SK-N-SH treated with all-trans-retinoic acid at 6 μM for 48 hours (cell line): ENCODE measurements around the gene PAX3.

Source experiments
- ATAC-seq: fragments of 200-7000 bp; cut with Tn5 transposase; 3 replicates; pipeline ENCODE4 v1.9.1; 2020; ENCODE audit warnings: mild to moderate bottlenecking, moderate library complexity
- ARNTL ChIP-seq: fragments of 450-650 bp; formaldehyde crosslinking; IDR thresholded peaks from 2 replicates; pipeline ENCODE4 v1.5.0; 2020; ENCODE audit warnings: low read depth, mild to moderate bottlenecking, moderate library complexity, borderline replicate concordance
- BACH2 ChIP-seq: fragments of 250-450 bp; sonication (Bioruptor Pico); IDR thresholded peaks from 2 replicates; pipeline ENCODE4 v1.9.0; 2021; ENCODE audit warnings: mild to moderate bottlenecking, borderline replicate concordance
- CSDC2 ChIP-seq: fragments of 250-450 bp; sonication (Bioruptor Pico); IDR thresholded peaks from 2 replicates; pipeline ENCODE4 v1.5.0; 2020; ENCODE audit warnings: mild to moderate bottlenecking, moderate library complexity
- ESRRG ChIP-seq: fragments of 250-450 bp; sonication (Bioruptor Pico); IDR thresholded peaks from 2 replicates; pipeline ENCODE4 v1.6.1; 2021; ENCODE audit warnings: mild to moderate bottlenecking
- GLIS3 ChIP-seq: fragments of 250-450 bp; sonication (Bioruptor Pico); IDR thresholded peaks from 2 replicates; pipeline ENCODE4 v1.5.0; 2020; ENCODE audit warnings: mild to moderate bottlenecking, moderate library complexity
- ISL1 ChIP-seq: fragments of 250-450 bp; sonication (Bioruptor Pico); IDR thresholded peaks from 2 replicates; pipeline ENCODE4 v2.1.2; 2022; ENCODE audit warnings: mild to moderate bottlenecking, moderate library complexity
- OSR1 ChIP-seq: fragments of 250-450 bp; sonication (Bioruptor Pico); IDR thresholded peaks from 2 replicates; pipeline ENCODE4 v1.8.0; 2022; ENCODE audit warnings: moderate library complexity, mild to moderate bottlenecking, inconsistent platforms
- PATZ1 ChIP-seq: fragments of 250-450 bp; sonication (Bioruptor Pico); IDR thresholded peaks from 2 replicates; pipeline ENCODE4 v1.8.0; 2020; ENCODE audit warnings: mild to moderate bottlenecking, moderate library complexity, borderline replicate concordance
- POU6F1 ChIP-seq: fragments of 250-450 bp; sonication (Bioruptor Pico); IDR thresholded peaks from 2 replicates; pipeline ENCODE4 v1.8.0; 2021; ENCODE audit warnings: low read depth, mild to moderate bottlenecking, moderate library complexity, borderline replicate concordance
- PPARA ChIP-seq: fragments of 250-450 bp; sonication (Bioruptor Pico); IDR thresholded peaks from 2 replicates; pipeline ENCODE4 v1.5.0; 2020; ENCODE audit warnings: mild to moderate bottlenecking, borderline replicate concordance
- RARB ChIP-seq: fragments of 250-450 bp; sonication (Bioruptor Pico); IDR thresholded peaks from 2 replicates; pipeline ENCODE4 v1.8.0; 2021; ENCODE audit warnings: mild to moderate bottlenecking, moderate library complexity
- SNAI2 ChIP-seq: fragments of 250-450 bp; sonication (Bioruptor Pico); IDR thresholded peaks from 2 replicates; pipeline ENCODE4 v1.5.0; 2020; ENCODE audit warnings: mild to moderate bottlenecking, moderate library complexity
- TCF4 ChIP-seq: fragments of 250-450 bp; sonication (Bioruptor Pico); IDR thresholded peaks from 2 replicates; pipeline ENCODE4 v1.8.0; 2021; ENCODE audit warnings: mild to moderate bottlenecking, moderate library complexity, borderline replicate concordance
- TOX ChIP-seq: fragments of 250-450 bp; sonication (Bioruptor Pico); IDR thresholded peaks from 2 replicates; pipeline ENCODE4 v1.8.0; 2021; ENCODE audit warnings: mild to moderate bottlenecking, moderate library complexity, borderline replicate concordance
- ZC3H10 ChIP-seq: fragments of 250-450 bp; sonication (Bioruptor Pico); IDR thresholded peaks from 2 replicates; pipeline ENCODE4 v1.5.1; 2021; ENCODE audit warnings: mild to moderate bottlenecking, moderate library complexity
- ZFP3 ChIP-seq: fragments of 250-450 bp; sonication (Bioruptor Pico); IDR thresholded peaks from 2 replicates; pipeline ENCODE4 v1.5.0; 2020; ENCODE audit warnings: mild to moderate bottlenecking, moderate library complexity
- ZFP30 ChIP-seq: fragments of 450-650 bp; formaldehyde crosslinking; IDR thresholded peaks from 2 replicates; pipeline ENCODE4 v1.5.0; 2022; ENCODE audit warnings: mild to moderate bottlenecking, moderate library complexity
- ZNF565 ChIP-seq: fragments of 450-650 bp; formaldehyde crosslinking; conservative IDR thresholded peaks from 2 replicates; pipeline ENCODE4 v1.5.0; 2020; ENCODE audit warnings: low read depth, mild to moderate bottlenecking, moderate library complexity
- ZNF70 ChIP-seq: fragments of 450-650 bp; formaldehyde crosslinking; IDR thresholded peaks from 2 replicates; pipeline ENCODE4 v1.5.0; 2020; ENCODE audit warnings: mild to moderate bottlenecking, moderate library complexity
- ZNF8 ChIP-seq: fragments of 450-650 bp; formaldehyde crosslinking; IDR thresholded peaks from 2 replicates; pipeline ENCODE4 v1.5.0; 2020; ENCODE audit warnings: mild to moderate bottlenecking, moderate library complexity
- TF ChIP-seq, protein P1 (sequence below): fragments of 250-450 bp; sonication (Bioruptor Pico); IDR thresholded peaks from 2 replicates; pipeline ENCODE4 v1.5.1; 2020; ENCODE audit warnings: low read depth, mild to moderate bottlenecking, moderate library complexity
- TF ChIP-seq, protein P2 (sequence below): fragments of 250-450 bp; sonication (Bioruptor Pico); IDR thresholded peaks from 2 replicates; pipeline ENCODE4 v1.5.0; 2020; ENCODE audit warnings: mild to moderate bottlenecking, moderate library complexity

Gene PAX3

GRCh38 chr2:222238072-222238471, 60.7 kb downstream of the PAX3 start:
- no peak for TF ChIP-seq CSDC2 (CRISPR knock-in tag)
- no peak for TF ChIP-seq ZNF70 (CRISPR knock-in tag)
- no peak for TF ChIP-seq ESRRG (CRISPR knock-in tag)
- TF ChIP-seq ZFP30: no peak
- TF ChIP-seq ZFP3 (CRISPR knock-in tag): no peak
- no peak for TF ChIP-seq ZC3H10 (CRISPR knock-in tag)
- TF ChIP-seq, protein P1, sequence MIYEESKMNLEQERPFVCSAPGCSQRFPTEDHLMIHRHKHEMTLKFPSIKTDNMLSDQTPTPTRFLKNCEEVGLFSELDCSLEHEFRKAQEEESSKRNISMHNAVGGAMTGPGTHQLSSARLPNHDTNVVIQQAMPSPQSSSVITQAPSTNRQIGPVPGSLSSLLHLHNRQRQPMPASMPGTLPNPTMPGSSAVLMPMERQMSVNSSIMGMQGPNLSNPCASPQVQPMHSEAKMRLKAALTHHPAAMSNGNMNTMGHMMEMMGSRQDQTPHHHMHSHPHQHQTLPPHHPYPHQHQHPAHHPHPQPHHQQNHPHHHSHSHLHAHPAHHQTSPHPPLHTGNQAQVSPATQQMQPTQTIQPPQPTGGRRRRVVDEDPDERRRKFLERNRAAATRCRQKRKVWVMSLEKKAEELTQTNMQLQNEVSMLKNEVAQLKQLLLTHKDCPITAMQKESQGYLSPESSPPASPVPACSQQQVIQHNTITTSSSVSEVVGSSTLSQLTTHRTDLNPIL (CRISPR knock-in tag): no peak
- no peak for ATAC-seq

- no peak for TF ChIP-seq ZC3H10 (CRISPR knock-in tag)
- no peak for TF ChIP-seq TCF4 (CRISPR knock-in tag)
- no peak for TF ChIP-seq ARNTL (CRISPR knock-in tag)
- TF ChIP-seq ZNF70 (CRISPR knock-in tag): no peak
- no peak for TF ChIP-seq ZFP30
- no peak for TF ChIP-seq POU6F1 (CRISPR knock-in tag)
- TF ChIP-seq, protein P2, sequence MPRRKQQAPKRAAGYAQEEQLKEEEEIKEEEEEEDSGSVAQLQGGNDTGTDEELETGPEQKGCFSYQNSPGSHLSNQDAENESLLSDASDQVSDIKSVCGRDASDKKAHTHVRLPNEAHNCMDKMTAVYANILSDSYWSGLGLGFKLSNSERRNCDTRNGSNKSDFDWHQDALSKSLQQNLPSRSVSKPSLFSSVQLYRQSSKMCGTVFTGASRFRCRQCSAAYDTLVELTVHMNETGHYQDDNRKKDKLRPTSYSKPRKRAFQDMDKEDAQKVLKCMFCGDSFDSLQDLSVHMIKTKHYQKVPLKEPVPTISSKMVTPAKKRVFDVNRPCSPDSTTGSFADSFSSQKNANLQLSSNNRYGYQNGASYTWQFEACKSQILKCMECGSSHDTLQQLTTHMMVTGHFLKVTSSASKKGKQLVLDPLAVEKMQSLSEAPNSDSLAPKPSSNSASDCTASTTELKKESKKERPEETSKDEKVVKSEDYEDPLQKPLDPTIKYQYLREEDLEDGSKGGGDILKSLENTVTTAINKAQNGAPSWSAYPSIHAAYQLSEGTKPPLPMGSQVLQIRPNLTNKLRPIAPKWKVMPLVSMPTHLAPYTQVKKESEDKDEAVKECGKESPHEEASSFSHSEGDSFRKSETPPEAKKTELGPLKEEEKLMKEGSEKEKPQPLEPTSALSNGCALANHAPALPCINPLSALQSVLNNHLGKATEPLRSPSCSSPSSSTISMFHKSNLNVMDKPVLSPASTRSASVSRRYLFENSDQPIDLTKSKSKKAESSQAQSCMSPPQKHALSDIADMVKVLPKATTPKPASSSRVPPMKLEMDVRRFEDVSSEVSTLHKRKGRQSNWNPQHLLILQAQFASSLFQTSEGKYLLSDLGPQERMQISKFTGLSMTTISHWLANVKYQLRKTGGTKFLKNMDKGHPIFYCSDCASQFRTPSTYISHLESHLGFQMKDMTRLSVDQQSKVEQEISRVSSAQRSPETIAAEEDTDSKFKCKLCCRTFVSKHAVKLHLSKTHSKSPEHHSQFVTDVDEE (CRISPR knock-in tag): no peak
- no peak for TF ChIP-seq ZFP3 (CRISPR knock-in tag)
- TF ChIP-seq BACH2 (CRISPR knock-in tag): no peak
- TF ChIP-seq ZNF565 (CRISPR knock-in tag): no peak
- TF ChIP-seq SNAI2 (CRISPR knock-in tag): no peak
- no peak for TF ChIP-seq ESRRG (CRISPR knock-in tag)
- no peak for TF ChIP-seq TOX (CRISPR knock-in tag)
- no peak for TF ChIP-seq PPARA
- TF ChIP-seq RARB: no peak
- TF ChIP-seq ZNF8 (CRISPR knock-in tag): no peak
- TF ChIP-seq, all 23 proteins: peak for 0
- ATAC-seq: no peak
Measured at GRCh38 chr2:222232839-222233238, 66.0 kb downstream of the PAX3 start.

DNA sequence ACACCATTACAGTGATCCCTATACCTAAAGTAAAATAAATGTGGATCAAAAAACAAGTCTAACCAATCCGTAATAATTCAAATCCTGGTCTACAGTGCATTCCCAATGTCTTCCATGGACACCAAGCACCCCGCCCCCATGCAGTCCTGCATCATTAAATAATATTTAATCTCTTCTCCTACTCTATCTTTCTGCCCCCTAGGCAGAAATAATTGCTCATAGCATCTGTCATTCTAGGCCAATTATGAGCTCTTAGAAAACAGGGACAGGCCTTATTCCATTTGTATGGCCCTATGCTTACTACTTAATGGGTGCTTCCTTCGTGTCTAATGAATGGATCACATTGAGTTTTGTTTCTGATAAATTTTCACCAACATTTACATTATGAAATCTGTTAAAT, 66.4 kb downstream of the PAX3 start:
- TF ChIP-seq ARNTL (CRISPR knock-in tag): no peak
- no peak for TF ChIP-seq POU6F1 (CRISPR knock-in tag)
- no peak for TF ChIP-seq ZNF8 (CRISPR knock-in tag)
- no peak for TF ChIP-seq GLIS3 (CRISPR knock-in tag)
- TF ChIP-seq OSR1 (CRISPR knock-in tag): no peak
- TF ChIP-seq PATZ1 (CRISPR knock-in tag): no peak
- TF ChIP-seq ZFP3 (CRISPR knock-in tag): no peak
- no peak for TF ChIP-seq ZFP30
- no peak for TF ChIP-seq BACH2 (CRISPR knock-in tag)
- TF ChIP-seq, protein P2 (CRISPR knock-in tag): no peak
- TF ChIP-seq ZNF565 (CRISPR knock-in tag): no peak
- TF ChIP-seq TCF4 (CRISPR knock-in tag): no peak
- no peak for TF ChIP-seq ISL1 (CRISPR knock-in tag)
- TF ChIP-seq, protein P1 (CRISPR knock-in tag): no peak
- no peak for TF ChIP-seq SNAI2 (CRISPR knock-in tag)
- TF ChIP-seq ESRRG (CRISPR knock-in tag): no peak
- no peak for TF ChIP-seq ZC3H10 (CRISPR knock-in tag)
- TF ChIP-seq TOX (CRISPR knock-in tag): no peak
- no peak for ATAC-seq
